Endothelial cell of hepatic sinusoid (primary cell): ENCODE data around the gene AKT1S1.

ENCODE experiments used
- in situ Hi-C: cut with HindIII; loops from 2 replicates; pipeline ENCODE4 v1.10.0; 2017; ENCODE audit warnings: low sequenced_read_pairs

Gene AKT1S1

GRCh38 chr19:49908480-49909420 lies 31.6 kb upstream of the AKT1S1 start:
- in situ Hi-C loops: no loop called here

DNA sequence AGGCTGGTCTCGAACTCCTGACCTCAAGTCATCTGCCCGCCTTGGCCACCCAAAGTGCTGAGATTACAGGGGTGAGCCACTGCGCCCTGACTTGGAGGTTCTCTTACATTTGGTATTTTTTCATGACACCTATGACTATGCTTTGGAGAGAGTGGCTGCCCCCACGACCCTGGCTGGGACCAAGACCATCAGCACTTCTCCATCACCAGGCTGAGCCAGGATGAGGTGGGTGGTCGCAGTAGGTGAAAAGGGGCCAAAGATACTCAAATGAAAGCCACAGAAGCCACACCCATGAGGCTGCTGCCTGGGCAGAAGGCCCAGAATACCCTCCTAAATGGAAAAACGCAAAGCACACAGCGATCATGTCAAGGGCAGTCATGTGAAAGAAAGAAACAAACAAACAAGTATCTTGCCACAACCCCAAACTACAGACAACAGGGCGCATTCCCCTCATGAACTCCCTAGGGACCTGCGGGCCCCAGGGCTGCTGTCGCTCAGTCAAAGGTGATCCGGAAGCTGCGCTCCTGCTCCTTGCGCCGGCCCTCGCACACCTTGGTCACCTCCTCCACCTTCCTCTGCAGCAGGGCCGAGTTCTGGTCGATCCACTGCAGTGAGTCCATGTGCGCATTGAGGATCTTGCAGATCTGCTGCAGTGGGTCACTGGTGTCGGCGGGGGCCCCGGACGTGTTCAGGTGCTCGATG lies 30.7 kb upstream of the AKT1S1 start:
- in situ Hi-C loops: no loop called here

DNA sequence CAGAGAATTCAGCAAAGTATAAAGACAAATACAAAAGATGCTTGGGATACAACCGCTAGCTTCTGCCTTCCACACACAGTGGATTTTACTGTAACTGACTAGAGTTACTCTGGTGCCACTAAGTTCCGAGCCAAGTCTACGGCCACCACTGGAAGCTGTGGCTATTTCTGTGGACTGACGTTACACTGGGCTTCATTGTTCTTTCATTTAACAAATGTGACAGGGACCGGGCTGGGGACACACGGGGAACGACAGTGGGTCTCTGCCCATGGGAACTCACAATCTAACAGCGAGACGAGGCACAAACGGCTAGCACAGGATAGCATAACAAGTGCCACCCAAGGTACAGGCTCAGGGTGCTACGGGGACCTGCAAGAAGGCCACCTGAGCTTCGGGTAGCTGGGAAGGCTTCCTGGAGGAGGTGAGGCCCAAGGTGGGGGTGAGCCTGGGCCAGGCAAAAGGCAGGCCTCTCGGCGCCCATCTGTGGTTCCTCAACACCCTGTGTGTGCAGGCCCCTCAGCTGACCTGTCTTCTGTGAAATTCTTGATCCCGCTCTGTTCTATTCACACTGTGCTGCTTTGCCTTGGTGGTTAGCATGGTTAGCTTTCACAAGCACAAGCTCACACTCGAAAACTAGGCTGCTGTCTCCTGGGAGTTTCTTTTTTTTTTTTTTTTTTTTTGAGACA lies 29.9 kb upstream of the AKT1S1 start:
- in situ Hi-C loops: no loop called here

GRCh38 chr19:49904136-49904535 lies 27.0 kb upstream of the AKT1S1 start:
- in situ Hi-C loops: no loop called here

DNA sequence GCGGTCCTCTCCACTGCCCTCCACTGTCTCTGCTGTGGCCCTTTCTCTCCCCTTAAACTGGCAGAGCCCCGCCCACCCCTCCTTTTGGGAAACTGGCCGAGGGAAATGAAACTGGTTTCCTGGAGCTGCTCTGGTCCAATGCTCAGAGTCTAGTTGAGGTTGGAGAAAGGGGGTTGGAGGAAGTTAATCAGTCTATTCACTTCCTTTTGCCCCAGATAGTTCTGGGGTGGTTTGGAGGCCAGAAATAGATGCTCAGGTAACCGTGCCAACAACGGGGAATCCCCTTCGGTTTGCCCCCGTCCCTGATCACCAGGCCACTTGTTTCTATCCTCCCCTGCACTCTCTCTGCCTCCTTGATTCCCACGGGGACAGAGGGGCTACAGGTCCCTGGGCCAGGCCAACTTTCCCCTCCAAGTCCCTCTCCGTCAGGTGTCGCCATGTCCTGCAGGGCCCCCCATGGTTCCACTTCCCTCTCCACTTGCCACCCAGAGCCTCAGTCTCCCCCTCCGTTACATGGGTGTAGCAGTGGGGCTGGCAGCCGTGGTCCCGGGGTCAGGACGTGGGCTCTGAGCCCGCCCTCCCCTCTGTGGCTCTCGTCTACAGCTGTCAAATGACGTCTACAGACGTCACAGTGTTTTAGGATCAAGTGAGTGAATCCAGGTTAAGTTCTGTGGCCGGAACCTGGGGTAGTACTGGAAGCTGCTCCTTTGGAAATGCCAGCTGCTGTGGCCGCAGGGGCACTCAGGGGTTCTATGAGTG lies 19.9 kb upstream of the AKT1S1 start, which contains the start of gene IL4I1:
Gene IL4I1 (minus strand): TSS at position 25 of the 759 bp plus-strand sequence. CDS start 727 bp downstream, outside the sequence.
- in situ Hi-C loops: no loop called here

- in situ Hi-C loops: no loop called here
Measured at GRCh38 chr19:49895566-49896297, 18.6 kb upstream of the AKT1S1 start.

DNA sequence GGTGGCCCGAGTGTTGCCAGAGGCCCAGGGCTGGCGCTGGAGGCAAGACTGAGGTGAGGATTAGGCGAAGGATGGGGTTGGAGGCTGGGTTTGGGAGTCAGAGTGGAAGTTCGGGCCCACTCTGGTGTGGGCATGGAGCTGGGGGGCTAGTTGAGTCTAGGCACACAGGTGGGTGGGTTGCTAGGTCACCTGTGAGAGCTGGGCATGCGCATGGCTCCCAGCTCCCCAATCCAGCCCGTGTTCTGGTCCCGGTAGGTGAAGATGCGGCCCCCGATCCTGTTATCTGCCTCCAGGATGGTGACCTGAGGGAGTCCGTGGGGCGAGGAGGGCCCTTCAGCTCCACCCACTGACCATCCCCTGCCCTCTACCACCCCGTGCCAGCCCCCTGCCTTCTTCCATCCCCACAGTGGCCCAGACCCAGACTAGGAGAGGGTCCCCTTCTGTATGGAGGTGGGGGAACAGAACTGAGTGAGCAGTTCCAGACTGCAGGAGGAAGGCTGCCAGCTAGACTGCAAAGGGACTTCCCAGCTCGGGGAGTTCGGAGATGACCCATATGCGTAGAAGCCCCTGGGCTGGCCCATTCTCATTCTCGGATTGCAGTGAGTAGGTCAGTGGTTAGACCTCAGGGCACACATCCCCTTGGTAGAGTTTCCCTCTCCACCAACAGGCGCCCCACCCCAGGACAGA lies 17.9 kb upstream of the AKT1S1 start:
- in situ Hi-C loops: loop anchor here (5.0 kb wide), 1 partner anchor 43 kb away; the partner anchor contains the start of gene PTOV1

DNA sequence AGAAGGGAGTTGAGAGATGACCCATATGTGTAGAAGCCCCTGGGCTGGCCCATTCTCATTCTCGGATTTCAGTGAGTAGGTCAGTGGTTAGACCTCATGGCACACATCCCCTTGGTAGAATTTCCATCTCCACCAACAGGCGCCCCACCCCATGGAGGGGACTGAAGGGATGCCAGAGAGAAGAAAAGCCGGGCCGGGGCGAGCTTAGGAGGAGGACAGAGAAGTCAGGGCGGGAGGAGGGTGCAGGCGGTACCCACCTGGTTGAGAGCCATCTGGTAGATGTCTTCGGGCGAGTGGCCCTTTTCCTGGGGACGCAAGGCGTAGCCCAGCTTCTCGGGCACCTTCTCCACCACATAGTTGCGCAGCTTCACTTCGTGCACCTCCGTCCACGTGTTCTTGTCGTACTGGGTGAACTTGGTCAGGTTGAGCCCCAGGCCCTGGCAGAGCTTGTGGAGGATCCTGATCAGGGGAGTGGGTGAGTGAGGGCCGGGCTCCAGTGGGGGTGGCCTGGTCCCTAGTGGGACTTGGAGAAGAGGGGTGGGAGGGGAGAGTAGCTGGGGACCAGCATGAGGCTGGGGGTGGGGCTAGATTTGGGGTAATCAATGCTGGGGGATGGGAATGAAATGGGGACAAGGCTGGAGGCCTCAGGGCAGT lies 17.0 kb upstream of the AKT1S1 start:
- in situ Hi-C loops: loop anchor here (5.0 kb wide), 1 partner anchor 42 kb away; the partner anchor contains the start of gene PTOV1

DNA sequence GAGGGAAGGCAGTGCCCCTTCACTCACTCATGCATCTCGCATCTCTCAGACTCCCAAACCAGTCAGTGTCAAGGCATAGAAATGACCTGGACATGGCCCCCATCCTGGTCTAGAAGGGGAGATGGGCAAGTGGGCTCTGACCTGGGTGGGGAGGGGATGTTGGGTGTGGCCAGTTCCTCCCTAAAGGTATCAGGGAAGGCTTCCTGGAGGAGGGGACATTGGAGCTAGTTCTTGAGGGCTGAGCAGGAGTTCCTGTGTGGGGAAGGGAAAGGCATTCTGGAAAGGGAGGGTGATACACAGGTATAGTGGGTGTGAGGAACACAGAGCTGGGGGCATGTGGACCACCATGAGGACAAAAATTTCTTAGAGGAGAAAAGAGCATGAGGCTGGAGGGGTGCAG lies 15.6 kb upstream of the AKT1S1 start:
- in situ Hi-C loops: loop anchor here (5.0 kb wide), 1 partner anchor 40 kb away; the partner anchor contains the start of gene PTOV1

DNA sequence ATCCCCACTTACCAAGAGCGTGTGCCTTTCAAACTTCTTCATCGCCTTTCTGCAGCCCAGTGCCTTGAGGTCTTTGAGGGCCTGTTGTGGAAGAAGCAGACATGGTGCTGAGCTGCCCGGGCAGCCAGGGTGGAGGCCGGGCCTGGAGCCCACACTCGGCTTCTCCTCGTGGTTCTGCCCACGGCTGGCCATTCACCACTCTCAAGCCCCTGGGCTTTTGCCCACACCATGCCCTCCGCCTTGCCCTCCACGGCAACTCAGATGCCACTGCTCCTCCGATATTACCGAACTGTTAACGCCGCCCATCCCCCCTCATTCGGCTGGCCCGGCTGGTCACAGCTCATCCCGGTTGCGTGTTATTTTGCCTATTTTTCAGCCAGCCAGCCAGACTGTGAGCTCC lies 14.2 kb upstream of the AKT1S1 start:
- in situ Hi-C loops: loop anchor here (5.0 kb wide), 1 partner anchor 39 kb away; the partner anchor contains the start of gene PTOV1

- in situ Hi-C loops: loop anchor here (5.0 kb wide), 1 partner anchor 38 kb away; the partner anchor contains the start of gene PTOV1
Measured at GRCh38 chr19:49890349-49891311, 13.5 kb upstream of the AKT1S1 start.

DNA sequence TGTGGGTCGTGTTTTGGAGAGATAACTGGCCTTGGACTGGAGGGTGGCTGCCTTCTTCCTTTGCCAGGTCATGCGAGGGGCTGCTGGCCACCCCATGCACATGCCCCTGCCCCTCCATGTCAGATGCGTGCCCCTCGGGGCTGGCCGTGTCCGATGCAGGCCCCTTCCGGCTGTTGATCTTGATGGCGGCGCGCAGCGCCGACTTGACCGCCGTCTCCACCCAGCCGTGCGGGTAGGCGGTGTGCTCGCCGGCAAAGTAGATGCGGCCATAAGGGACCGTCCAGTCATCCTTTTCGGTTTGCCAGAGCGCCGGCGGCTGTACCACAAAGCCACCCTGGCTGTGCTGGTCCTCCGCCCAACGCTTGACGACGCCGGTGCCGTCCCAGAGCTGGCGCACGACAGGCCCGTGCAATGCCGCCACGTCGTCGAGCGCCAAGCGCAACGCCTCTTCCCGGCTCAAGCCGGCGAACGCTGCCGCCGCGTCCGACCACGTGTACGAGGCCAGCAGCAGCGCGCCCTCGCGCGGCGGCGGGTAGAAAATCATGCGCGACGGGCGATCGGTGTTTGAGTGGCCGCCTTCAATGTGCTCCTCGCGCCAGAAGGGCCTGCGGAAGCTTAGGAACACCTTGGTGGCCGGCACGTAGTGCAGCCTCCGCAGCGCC lies 12.7 kb upstream of the AKT1S1 start:
- in situ Hi-C loops: loop anchor here (5.0 kb wide), 1 partner anchor 38 kb away; the partner anchor contains the start of gene PTOV1

- in situ Hi-C loops: no loop called here
Measured at GRCh38 chr19:49889038-49889686, 12.0 kb upstream of the AKT1S1 start.

- in situ Hi-C loops: no loop called here
Measured at GRCh38 chr19:49888510-49888824, 11.3 kb upstream of the AKT1S1 start.

- in situ Hi-C loops: no loop called here
Measured at GRCh38 chr19:49887665-49888509, 10.7 kb upstream of the AKT1S1 start.
